Right kidney (tissue), 1 donor: ENCODE results near the gene ERC2.

Source experiments
- DNase-seq: peaks from one replicate; pipeline ENCODE4 v3.0.0-alpha.2; 2016

The ERC2 gene

DNA sequence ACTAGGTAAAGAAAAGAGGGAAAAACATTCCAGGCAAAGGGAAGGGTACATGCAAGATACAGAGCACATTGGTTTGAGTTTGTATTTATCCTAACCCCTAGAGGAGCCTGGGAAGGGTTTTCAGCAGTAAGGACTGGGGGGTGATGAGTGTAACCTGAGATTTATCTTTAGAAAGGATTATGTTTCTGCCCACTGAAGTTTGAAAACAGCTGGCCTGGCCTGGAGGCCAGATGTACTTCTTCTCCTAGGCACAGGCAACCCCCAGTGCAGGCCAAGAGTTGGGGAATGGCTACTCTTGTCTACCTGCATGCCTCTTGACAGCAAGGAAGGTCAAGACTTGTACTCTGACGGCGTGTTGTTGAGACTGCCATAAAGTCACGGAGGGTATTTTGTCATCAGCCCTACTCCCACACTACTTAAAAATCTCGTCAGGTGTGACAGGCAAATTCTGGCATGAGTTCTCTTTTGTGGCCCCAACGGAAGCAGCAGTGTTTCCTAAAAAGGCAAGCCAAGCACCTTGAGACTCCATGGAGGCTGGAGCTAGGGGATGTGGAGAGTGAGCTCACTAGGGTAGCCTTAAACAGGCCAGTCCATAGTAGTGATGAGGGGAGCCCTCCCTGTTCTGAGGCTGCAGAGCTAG lies 739.7 kb downstream of the ERC2 start:
- no peak for DNase-seq

DNA sequence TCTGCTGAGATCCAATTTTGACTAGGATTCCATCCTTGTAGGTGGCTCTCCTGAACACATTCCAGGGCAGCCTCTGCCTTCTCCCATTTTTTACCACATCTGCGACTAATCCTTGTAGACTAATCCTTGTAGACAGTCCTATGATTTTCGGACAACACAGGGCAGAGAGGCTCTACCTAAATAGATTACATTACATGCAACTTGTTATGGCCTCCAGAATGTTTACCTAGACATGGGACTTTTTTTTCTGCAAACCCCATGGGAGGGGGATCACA lies 741.8 kb downstream of the ERC2 start:
- DNase-seq: no peak

DNA sequence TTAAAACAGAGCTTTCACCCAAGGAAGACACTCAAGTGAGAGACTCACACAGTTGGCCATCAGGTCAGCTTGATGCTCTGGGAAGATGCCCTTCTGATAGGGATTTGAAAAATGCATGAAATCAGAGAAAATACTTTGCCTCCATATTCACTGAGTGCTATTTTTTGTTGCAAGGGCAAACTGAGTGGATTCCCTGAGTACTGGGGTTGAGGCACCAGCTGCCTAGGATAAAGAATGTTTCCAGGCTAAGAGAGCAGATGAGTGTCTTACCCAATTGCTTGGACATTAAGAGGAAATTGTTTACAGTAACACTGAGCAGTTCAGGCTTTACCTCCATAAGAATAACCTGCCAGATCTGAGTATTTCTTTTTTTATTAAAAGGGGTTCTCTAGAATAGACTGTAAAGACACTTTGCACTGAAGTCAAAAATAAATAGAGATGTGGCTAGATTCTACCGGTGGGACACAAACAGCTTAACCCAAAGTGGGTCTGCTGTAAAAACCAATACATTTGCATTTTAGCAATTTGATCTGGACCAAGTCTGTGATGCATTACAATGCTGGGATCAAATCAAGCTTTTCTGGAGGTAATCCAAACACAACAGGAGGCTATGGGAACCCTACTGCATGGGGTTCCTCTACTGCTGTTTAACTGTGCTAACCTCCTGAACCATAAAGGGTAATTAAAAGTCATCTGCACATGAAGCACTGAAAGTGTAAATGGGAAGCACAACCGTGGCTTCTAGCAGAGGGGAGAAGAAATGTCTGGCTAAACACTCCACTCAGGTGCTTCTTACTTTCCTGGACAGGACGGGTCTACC lies 742.4 kb downstream of the ERC2 start:
- DNase-seq: no peak

DNA sequence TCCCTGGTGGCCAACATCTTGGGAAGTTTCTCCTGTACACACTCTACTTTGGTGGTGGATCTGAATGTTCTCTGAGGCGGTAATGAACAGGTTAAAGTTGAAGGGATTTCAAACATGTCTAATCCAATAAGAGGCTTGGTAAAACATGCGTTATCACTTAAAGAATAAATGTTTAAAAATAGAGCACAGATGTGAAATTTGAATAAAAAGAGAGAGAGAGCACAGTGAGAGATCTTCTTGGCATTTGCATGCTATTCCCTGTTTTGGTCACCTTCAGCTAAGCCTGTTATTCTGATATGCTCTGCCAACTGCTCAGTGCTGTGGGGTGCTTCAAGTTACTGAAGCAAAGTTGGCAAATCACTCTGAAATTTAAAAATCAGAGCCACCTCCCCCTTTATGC lies 743.4 kb downstream of the ERC2 start:
- no peak for DNase-seq

DNA sequence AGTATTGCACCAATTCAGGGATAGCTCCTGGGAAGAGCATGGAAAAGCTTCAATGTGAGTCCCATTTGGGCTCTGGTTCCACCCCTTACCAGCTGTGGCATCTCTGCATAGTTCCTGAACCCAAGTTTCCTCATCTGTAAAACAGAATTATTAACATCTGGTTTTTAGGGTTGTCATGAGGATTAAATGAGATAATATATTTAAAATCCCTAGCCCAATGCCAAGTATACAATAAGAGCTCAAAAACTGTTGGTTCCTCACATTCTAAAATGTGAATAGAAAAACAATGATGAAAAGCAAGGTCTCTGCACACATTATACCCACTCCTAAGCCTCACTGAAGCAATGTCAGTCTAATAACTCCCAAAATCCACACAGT lies 743.9 kb downstream of the ERC2 start:
- DNase-seq: no peak

DNA sequence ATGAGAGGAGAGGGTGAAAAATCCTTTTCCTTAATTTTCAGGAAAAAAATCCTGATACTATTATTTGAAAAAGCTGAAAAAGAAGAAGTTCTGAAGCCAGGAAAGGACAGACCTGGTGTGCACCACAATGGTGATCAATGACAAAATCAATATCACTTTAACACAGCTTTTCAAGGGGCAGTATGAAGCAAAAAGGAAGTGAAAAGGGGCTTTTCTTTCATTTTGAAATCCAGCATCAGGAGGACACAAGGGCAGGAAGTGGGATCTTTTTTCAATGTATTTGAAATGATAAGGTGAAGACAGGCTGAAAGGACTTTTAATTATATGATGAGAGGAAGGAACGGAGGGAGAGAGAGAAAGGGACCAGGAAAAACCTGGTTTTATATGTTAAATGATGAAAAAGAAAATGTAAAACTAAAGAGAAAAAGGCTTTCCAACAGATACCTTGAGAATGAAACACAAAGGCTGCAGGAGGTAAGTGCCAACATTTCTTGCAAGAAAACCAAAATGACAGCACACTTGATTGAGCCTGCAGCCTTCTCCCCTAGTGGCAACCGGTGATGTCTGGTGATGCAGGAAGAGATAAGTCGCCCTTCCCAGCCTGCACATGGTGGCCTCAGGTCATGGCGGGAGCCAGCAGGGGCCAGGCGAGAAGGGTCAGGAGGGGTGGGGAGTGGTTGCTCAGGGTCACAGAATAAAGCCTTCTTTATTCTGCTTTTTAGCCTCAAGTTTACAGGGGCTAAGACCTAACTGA lies 744.4 kb downstream of the ERC2 start:
- DNase-seq: no peak

DNA sequence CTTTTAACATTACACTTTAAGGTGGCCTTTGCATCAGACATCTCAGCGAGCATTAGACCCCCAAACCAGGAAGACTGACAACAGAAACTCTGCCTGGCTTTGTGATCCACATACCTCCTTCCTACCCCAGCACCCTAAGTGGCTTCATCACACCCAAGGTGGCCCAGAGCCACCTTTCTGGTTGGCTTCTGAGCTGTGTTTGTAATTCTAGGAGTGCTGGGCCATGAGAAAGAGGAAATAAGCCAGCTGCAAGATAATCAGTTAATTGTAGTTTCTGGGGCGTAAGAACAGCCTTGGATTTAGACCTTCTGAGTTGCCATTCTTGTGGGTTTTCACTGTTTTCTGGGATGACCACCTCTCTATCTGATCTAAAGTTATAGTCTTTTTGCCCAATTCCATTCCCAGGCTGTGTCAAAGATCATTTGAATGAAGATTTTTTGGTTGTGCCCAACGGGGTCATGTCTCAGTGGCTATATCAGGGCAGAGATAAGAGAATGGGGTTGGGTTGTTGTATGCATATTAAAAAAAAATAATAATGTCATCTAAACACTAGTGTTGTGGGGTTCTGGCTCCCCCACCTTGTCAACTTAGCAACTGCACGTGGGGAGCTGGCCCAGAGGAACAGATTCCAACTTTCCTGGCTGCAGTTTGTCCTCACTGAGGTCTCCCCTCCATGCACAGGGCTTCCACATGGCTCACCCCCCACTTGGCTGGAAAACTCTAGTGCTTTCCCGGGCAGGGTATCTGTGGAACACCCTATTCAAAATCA lies 746.4 kb downstream of the ERC2 start:
- DNase-seq: no peak

DNA sequence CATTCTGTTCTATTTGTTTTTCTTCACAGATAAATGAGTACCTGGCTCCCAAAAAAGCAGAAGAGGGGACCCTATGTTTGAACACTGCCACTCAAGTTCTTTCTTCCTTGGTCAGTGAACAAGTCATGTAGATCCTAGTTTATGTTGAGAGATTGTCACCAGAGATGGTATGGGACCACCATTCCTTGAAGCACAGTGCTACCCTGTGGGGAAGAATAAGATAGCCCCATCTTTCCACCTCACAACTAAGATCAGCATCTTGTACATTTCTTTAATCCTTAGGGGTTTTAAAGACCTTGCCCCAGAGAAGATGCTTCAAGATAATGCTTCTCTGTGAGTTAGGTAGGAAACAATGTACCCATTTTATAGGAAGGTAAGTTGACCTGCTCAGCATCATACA lies 747.7 kb downstream of the ERC2 start:
- DNase-seq: no peak

DNA sequence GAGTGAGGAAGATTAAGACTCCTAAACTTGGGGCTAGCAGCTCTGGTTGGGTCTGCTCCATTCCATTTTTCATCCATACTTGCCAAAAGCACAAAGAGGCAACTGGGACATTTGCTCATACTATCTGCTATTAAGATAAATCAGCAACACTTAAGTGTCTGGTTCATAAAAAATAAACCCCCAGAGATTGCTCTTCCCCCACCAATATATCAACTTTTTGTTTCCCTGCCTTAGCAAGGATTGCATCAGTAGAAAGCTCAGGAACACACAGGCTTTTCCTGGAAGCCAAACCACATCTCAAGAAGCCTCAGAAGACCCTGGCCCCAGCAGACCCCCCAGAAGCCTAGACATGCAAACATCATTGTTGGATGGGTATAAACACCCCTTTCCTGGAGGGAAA lies 748.8 kb downstream of the ERC2 start:
- no peak for DNase-seq

DNA sequence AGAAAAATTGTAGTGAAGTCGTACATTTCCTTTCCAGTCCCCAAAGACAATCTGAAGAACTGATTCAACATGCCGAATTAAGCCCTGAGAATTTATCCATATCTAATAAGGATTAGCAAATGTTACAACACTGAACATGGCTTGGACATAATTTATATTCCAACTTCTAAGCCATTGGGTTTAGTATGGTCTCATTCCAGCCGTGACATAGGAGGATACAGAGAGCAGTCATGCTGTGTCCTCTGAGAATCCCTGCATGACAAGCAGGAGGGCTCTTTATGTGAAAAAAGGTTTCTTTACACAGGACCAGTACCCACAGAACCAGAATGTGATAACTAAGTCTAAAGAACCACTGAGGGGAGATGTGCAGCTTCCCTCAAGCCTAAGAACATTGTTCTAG lies 749.3 kb downstream of the ERC2 start:
- no peak for DNase-seq

DNA sequence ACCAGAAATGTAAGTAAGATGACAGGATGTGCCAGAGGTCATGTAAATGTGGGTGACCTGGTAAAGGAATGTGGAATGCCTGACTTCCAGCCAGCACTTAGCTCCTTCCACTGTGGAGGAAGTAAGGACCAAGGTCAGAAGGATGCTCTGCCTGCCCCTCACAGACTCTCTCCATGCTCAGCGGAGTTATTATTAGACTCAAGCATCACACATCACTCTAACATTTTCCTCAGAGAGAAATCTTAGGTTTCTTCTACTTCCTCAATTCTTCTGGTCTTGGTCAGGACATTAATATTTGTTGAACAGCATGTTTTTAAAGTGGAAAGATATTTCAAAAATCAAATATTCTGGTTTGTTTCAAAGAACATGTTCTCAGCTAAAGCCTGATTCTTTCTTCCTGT lies 749.7 kb downstream of the ERC2 start:
- DNase-seq: no peak

DNA sequence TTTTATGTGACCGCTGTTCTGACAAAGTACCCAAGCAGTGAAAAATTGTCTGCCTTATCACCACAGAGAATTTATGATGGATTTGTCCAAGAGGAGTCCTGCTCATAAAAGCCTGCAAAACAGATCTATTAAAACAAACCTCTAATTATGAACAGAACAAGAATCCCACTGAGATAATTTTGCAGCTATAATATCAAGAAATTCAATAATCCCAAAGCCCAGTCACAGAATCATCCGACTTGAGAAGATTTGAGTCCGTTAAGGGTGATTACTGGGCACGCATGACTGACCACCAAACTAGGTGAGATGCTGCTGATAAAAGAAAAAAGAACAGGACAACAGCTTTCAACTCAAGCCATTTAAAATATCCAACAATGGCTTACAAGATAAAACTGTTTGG lies 750.2 kb downstream of the ERC2 start:
- no peak for DNase-seq

DNA sequence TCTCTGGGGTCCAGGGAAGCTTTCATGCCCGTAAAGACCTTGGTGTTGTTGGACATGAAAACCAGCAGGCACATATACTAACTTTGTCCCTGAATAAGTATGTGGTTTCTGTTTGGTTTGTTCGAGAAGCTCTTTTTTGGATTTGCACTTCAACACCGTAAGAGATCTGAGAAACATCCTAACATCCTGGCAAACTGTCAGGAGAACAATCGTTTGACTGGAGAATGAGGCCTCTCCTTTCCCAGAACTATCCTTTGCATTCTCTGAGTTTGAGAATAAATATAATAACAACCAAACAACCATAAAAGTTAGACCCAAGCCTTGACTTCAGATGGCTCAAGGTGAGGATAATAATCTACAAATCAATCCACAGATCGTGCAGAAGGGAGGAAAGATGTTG lies 750.8 kb downstream of the ERC2 start:
- DNase-seq: no peak

DNA sequence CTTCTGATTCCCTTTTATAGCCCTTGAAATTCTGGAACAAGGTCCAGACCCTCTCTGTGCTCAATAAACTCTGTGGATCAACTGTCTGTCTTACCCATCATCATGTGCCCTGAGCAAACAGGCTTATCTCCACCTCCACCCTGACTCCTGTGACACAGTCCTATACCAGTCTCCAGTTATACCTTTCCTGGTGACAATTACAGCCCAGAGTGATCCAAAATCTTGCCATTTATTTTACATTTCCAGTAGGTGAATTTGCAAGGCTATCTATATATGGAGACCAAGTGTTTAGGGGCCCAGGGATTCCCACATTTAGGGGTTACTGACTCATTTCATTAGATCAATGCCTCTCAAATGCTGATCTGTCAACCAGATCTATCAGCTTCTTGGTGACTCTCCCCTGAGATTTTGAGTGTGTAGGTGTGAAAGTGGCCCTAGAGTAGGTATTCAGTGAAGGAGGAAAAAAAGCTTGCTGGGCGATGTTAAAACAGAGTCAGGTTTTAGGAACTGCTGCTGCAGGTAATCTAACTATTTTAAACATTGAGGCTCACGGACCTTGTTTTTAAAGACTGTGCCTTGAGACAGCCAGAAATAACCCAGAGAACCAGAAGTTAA lies 751.5 kb downstream of the ERC2 start:
- no peak for DNase-seq

DNA sequence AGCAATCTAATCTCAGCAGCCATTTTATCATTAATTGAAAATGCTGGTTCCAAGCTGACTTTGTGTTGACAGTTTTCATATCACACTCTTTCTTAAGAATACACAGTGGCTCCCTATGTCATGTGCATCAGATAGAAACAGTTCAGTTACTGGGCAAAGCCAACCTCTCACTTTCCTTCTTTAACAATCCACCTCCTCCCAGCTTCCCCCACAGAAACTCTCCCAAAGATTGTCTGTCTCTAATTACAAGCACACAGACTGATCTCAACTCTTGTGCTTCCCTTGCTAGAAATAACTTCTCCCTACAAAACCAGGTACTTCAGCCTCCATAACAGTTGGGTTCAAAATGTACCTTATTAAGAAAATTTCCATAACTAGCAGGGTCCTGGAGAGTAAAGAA lies 752.2 kb downstream of the ERC2 start:
- no peak for DNase-seq

DNA sequence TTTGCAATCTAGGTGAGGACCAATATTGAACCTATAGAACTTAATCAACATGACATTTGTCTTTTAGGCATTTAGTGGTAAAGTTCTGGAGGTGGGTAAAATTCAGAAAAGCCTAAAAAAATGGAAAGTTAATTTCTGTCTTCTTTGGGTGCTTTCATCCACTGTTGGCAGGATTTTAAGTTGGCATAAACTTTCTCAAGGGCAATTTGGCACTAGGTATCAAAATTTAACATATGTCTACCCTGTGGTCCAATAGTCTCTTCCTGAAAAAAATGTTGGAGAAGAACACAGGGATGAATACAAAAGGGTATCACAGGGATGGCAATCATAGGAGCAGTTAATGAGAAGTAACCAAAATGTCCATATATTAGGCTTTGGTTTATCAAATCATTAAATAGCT lies 754.2 kb downstream of the ERC2 start:
- DNase-seq: no peak

DNA sequence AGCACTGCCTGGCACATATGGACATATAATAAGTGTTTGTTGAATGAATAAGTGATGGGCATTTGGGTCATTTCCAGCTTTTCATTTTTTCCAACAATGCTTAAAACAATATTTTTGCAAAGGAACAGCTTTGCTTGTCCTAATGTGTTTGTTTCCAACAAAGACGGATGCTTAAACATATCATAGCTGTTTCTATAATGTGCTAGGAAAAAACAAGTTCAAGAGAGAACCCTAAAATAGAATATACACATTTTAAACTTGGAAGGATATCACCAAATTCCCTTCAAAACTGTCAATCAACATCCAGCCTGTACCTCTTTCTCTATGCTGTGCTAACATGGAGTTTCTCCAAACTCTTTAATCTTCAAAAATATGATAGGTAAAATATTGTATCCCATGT lies 756.6 kb downstream of the ERC2 start:
- no peak for DNase-seq

DNA sequence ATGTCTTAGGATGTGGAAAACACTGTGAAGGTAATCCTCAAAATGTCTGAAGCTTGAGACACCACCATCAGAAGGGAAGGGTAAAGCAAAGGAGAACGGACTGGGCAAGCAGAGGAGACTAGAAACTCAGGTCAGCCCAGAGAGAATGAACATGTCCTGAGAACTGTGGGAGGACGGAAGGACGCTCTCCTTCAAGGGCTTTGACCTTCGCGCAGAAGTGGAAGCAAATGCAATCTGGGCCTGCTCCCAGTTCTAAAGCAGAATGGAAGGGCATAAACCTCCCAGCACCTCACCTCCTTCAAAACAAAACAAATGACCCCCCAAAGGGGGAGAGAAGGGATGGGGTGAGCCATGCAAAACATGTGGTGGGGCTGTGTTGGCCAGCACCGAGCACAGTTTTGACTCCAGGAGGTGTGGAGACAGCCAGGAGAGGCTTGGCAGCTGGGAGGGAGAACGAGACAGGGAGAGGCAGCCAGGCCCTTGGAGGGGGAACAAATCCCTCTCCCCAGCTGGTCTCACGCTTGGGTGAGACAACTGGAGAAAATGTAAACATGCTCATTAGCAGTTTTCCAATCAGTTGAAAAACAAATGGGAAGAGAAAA lies 758.8 kb downstream of the ERC2 start:
- no peak for DNase-seq

DNA sequence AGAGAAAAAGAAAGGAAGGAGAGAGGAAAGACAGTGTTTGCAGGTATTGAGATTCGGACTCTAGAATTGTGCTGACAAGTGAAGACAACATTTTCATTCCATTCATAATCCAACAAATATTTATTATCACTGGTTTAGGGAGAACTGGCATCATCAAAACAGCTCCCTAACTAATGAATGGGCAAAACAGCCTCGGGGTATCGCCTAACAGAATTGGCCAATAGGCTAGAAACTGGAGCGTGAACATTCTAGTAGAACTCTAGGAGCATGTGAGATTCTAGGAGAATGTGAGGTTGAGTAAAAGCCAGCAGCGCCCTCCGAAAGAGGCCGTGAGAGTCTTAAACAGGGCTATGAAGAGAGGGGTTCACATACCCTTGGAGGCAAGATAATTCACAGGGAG lies 759.3 kb downstream of the ERC2 start:
- DNase-seq: no peak

DNA sequence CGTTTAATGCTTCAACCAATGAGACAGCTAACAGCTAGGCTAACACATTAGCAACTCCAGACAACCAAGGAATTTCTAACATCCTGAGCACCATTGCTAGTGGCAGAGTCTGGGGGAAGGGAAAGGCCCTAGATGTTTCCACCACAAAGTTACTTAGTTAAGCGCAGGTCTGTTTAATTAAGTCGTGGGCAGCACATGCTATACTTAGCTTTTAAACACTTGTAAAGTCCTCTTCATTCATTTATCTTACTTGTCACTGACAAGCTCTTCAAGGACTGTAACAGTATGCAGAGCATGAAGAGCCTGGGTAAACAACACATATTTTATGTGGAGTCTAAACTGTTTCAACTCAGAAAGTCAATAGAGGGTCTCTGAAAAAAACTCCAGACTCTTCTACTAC lies 760.0 kb downstream of the ERC2 start:
- no peak for DNase-seq

DNA sequence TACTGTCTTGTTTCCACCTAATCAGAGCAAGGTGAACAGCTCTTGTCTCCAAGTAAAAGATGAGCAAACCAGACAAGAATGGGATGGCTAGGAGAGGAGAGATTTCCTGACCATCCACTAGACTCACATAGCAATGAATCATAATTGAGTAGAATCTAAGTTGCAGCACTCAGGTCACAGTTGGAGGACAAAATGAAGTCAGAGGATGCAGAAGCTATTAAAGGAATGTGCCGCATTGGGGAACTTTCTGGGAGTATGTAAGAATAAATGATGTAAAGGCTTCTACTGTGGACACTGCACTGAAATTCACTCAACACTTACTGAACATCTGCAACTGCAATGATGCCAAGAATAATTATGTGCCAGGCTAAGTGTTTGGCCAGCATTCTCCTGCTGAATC lies 763.7 kb downstream of the ERC2 start:
- no peak for DNase-seq

DNA sequence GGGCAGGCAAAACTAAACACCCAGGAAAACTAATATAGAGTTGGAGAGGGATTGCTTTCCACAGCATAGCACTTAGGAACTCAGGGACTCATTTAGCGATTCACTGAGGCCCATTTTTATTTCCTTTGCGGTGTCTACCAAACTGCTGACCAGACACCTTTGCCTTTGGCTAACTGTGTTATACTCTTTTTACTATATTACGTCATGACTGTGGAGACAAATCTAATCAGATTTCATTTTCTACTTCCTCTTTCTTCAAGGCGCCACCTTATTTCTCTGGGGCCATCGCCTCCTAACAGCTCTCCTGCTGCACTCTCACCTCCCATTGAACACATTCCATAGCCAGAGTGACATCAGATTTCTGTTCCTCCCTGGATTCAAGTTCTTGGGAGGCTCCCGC lies 765.4 kb downstream of the ERC2 start:
- DNase-seq: no peak
